WERI-Rb-1 (cell line): ENCODE results near the gene STRIP2.

Experiments
- DNase-seq: peaks from one replicate; pipeline ENCODE4 v3.0.0-alpha.2; 2020
- H3K27ac ChIP-seq: fragments of 250-450 bp; sonication (Bioruptor Pico); 2 replicates; pipeline ENCODE4 v1.5.1; 2020; ENCODE audit warnings: mild to moderate bottlenecking, moderate library complexity
- H3K27me3 ChIP-seq: fragments of 250-450 bp; sonication (Bioruptor Pico); 2 replicates; pipeline ENCODE4 v1.5.1; 2021; ENCODE audit warnings: mild to moderate bottlenecking, low read depth, moderate library complexity; ENCODE audit not compliant: insufficient read depth, severe bottlenecking
- H3K36me3 ChIP-seq: fragments of 250-450 bp; sonication (Bioruptor Pico); 2 replicates; pipeline ENCODE4 v1.5.1; 2020; ENCODE audit warnings: mild to moderate bottlenecking, moderate library complexity
- H3K4me3 ChIP-seq: 2 replicates; pipeline ENCODE4 v1.5.1; 2011; ENCODE audit warnings: low read depth, mild to moderate bottlenecking, control low read depth, low read length
- H3K9me3 ChIP-seq: fragments of 250-450 bp; sonication (Bioruptor Pico); 2 replicates; pipeline ENCODE4 v1.5.1; 2021; ENCODE audit warnings: mild to moderate bottlenecking, moderate library complexity; ENCODE audit not compliant: severe bottlenecking
- TF ChIP-seq, protein P1 (sequence below): IDR thresholded peaks from 2 replicates; pipeline ENCODE4 v1.5.1; 2011; ENCODE audit warnings: low read depth, mild to moderate bottlenecking, control low read depth, inconsistent platforms, low read length

STRIP2 gene

DNA sequence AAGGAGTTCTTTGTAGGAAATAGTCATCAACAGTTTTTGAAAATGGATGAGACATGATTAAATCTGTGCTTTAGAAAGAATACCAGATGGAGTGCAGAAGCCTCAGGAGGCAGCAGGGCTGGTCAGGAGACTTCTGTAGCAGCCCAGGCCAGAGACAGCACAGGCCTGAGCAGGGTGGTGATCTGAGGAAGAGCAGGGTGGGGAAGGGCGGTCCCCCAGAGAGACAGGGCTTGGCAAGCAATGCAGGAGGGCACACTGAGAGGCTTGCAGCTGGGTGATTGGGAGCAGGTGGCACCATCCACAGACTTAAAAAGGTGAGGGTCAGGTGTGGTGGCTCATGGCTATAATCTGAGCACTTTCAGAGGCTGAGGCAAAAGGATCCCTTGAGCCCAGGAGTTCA, 63.8 kb downstream of the STRIP2 start:
- no peaks in the 10 kb centered on the region for H3K27me3 ChIP-seq
- TF ChIP-seq, protein P1, sequence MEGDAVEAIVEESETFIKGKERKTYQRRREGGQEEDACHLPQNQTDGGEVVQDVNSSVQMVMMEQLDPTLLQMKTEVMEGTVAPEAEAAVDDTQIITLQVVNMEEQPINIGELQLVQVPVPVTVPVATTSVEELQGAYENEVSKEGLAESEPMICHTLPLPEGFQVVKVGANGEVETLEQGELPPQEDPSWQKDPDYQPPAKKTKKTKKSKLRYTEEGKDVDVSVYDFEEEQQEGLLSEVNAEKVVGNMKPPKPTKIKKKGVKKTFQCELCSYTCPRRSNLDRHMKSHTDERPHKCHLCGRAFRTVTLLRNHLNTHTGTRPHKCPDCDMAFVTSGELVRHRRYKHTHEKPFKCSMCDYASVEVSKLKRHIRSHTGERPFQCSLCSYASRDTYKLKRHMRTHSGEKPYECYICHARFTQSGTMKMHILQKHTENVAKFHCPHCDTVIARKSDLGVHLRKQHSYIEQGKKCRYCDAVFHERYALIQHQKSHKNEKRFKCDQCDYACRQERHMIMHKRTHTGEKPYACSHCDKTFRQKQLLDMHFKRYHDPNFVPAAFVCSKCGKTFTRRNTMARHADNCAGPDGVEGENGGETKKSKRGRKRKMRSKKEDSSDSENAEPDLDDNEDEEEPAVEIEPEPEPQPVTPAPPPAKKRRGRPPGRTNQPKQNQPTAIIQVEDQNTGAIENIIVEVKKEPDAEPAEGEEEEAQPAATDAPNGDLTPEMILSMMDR = no peak
- no peak for DNase-seq
- no peaks in the 10 kb centered on the region for H3K9me3 ChIP-seq
- H3K27ac ChIP-seq = no peak overlapping the region
- H3K4me3 ChIP-seq = no peak overlapping the region
- H3K36me3 ChIP-seq = no peaks in the 10 kb centered on the region

DNA sequence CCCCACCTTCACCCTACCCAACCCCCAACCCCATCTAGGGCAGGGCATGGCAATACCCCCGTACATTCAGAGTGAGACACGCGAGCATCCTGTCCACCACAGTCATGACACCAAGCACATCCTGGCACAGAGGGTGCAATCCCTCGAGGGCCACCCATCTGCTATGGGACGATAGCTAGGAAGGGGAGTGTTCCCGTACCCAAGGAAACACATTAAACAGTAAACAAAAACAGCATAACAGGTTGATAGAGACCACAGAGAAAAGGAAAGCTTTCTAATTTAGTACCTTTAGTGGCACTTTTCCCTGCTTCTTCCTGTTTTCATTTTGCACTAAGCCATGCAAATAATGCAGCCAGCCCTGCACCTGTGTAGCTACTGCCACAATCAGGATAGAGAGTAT, 65.8 kb downstream of the STRIP2 start:
- H3K27ac ChIP-seq = no peak overlapping the region
- TF ChIP-seq, protein P1 = no peak
- H3K4me3 ChIP-seq = no peak overlapping the region
- no peaks in the 10 kb centered on the region for H3K36me3 ChIP-seq
- DNase-seq = no peak
- H3K27me3 ChIP-seq = no peaks in the 10 kb centered on the region
- H3K9me3 ChIP-seq = no peaks in the 10 kb centered on the region

GRCh38 chr7:129501760-129502707, 67.8 kb downstream of the STRIP2 start, which contains the start of gene SMKR1:
Gene SMKR1, plus strand, starts transcription at chr7:129502531. Its CDS starts 294 bp downstream, at chr7:129502825.
- H3K4me3 ChIP-seq = peak within 1 kb of the TSS; percentile 70
- H3K9me3 ChIP-seq = no peaks in the 10 kb centered on the region
- H3K36me3 ChIP-seq = no peaks in the 10 kb centered on the region
- H3K27me3 ChIP-seq = no peaks in the 10 kb centered on the region
- H3K27ac ChIP-seq = no peak within 1 kb of the TSS
- DNase-seq = peak; percentile 77
- TF ChIP-seq, protein P1 = no peak

- H3K36me3 ChIP-seq = no peaks in the 10 kb centered on the region
- no peaks in the 10 kb centered on the region for H3K27me3 ChIP-seq
- DNase-seq = no peak
- H3K27ac ChIP-seq = no peak overlapping the region
- H3K4me3 ChIP-seq = peak overlapping the region; percentile 70
- no peaks in the 10 kb centered on the region for H3K9me3 ChIP-seq
- TF ChIP-seq, protein P1 = peak; percentile 35; the same call in 1 of the 2 replicates
Measured at GRCh38 chr7:129502708-129503685, 68.8 kb downstream of the STRIP2 start.

- TF ChIP-seq, protein P1 = no peak
- no peak for DNase-seq
- H3K9me3 ChIP-seq = no peaks in the 10 kb centered on the region
Measured at GRCh38 chr7:129503725-129504124, 69.5 kb downstream of the STRIP2 start.

More at GRCh38 chr7:129503725-129504124, 69.5 kb downstream of the STRIP2 start:
- no peaks in the 10 kb centered on the region for H3K27me3 ChIP-seq
- H3K4me3 ChIP-seq = no peak overlapping the region
- H3K27ac ChIP-seq = no peak overlapping the region
- H3K36me3 ChIP-seq = no peaks in the 10 kb centered on the region
